Vagina (tissue), 2 donors: ENCODE measurements around the gene MEGF6.

Experiments
- POLR2A ChIP-seq, 2 donors: fragments of 450-650 bp; IDR thresholded peaks; one replicate each; pipeline ENCODE4 v1.6.1; 2017; ENCODE audit warnings: antibody characterized with exemption in 2 of 2, mild to moderate bottlenecking in 2 of 2, moderate library complexity in 2 of 2
- POLR2AphosphoS5 ChIP-seq, 2 donors: sonication (generic); formaldehyde crosslinking; IDR thresholded peaks; one replicate each; pipeline ENCODE4 v1.9.0; 2017; ENCODE audit warnings: antibody characterized with exemption in 2 of 2, mild to moderate bottlenecking in 2 of 2, low read depth in 1 of 2; ENCODE audit not compliant: insufficient read depth in 1 of 2

DNA sequence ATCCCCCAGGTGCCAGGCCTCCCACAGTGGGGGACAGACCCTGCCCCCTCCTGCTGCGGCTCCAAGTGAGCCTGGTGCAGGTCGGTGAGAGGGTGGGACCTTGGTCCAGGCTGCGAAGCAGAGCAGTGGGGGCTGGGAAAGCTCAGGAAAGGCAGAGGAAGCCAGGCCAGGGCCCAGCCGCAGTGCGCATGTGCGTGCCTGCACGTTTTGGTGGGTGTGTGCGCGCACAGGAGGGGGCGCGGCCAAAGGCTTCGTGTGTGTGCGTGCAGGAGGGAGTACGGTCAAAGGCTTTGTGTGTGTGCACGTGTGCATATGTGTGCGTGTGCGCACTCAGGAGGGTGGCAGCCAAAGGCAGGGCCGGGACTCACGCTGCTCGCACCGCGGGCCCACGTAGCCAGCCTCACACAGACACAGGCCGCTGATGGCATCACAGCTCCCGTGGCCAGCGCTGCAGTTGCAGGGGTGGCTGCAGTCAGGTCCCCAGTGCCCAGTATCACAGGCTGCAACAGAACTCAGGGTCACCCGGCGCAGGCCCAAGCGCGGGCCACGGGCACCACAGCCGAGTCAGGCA lies 111.0 kb downstream of the MEGF6 start:
- TF ChIP-seq POLR2AphosphoS5 (IDR thresholded peaks at IDR 0.05; ENCODE audit: insufficient read depth in 1 of 2, low read depth in 1 of 2) (no peak), POLR2A (IDR thresholded peaks at IDR 0.05) (no peak)
